Measurements from ENCODE around the gene EIF6. TPM values are rescaled to one million over a fixed set of nuclear protein-coding genes. Genes with fewer than 3 reads are reported as not detected.

The EIF6 gene
- total RNA-seq, 1 experiment from 2014 or later = 255 TPM

DNA sequence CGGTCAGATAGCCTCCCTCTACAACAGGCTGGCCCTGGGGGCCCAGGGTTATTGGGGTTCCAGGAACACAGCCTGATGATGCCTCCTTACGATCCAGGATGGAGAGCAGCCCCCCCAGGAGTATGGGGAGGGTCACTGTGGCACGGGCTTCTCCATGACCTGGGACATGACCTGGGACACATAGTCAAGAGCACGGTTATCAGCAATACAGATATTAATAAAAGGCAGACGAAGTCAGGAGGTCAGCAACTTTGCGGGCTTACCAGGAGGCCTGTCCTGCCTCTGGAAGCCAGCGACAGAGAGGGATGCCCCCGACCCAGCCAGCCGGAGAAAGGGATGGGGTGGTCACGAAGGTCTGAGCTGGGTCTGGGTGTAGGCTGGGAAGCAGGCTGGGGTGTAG is 7.4 kb downstream of the EIF6 start:
- peak overlapping the region; percentile 71 for H3K27ac ChIP-seq
- POLR2A ChIA-PET (ENCODE audit: unreplicated experiment) = interaction anchor here (0.8 kb wide), 1 partner anchor 25 kb away, joined by 3 read pairs; no protein-coding TSS in a partner anchor
- no peaks in the 10 kb centered on the region for H3K9me2 ChIP-seq (ENCODE audit: insufficient read depth)
- H3K4me3 ChIP-seq = peak overlapping the region; percentile 88
- H3K4me1 ChIP-seq (replicated peaks; ENCODE audit: insufficient read depth) = peaks cover 9% of the 10 kb centered on the region
- H3K9me3 ChIP-seq (ENCODE audit: insufficient read depth, low read depth) = no peaks in the 10 kb centered on the region
- peak overlapping the region; percentile 96 for H3K4me2 ChIP-seq
- BruUV-seq (replicated peaks) = no TSS peak
- H3F3A ChIP-seq (ENCODE audit: insufficient read depth, low read depth) = peaks cover 40% of the 10 kb centered on the region
- no peaks in the 10 kb centered on the region for H3K27me3 ChIP-seq (ENCODE audit: insufficient read depth, low read depth)
- H4K20me1 ChIP-seq (ENCODE audit: insufficient read depth) = peaks cover 30% of the 10 kb centered on the region
- no peak for TF ChIP-seq EZH2 (IDR thresholded peaks at IDR 0.05; ENCODE audit: low read depth)
- TF ChIP-seq, protein P1, sequence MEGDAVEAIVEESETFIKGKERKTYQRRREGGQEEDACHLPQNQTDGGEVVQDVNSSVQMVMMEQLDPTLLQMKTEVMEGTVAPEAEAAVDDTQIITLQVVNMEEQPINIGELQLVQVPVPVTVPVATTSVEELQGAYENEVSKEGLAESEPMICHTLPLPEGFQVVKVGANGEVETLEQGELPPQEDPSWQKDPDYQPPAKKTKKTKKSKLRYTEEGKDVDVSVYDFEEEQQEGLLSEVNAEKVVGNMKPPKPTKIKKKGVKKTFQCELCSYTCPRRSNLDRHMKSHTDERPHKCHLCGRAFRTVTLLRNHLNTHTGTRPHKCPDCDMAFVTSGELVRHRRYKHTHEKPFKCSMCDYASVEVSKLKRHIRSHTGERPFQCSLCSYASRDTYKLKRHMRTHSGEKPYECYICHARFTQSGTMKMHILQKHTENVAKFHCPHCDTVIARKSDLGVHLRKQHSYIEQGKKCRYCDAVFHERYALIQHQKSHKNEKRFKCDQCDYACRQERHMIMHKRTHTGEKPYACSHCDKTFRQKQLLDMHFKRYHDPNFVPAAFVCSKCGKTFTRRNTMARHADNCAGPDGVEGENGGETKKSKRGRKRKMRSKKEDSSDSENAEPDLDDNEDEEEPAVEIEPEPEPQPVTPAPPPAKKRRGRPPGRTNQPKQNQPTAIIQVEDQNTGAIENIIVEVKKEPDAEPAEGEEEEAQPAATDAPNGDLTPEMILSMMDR (conservative IDR thresholded peaks at IDR 0.05) = no peak
- CTCF ChIA-PET = interaction anchor here (0.6 to 1.5 kb wide), 2 partner anchors 11 to 132 kb away, joined by 4 read pairs; no protein-coding TSS in a partner anchor
- DNase-seq = no peak
- H3K36me3 ChIP-seq (ENCODE audit: low read depth) = peaks cover 36% of the 10 kb centered on the region
- intact Hi-C loops (cut with micrococcal nuclease; ENCODE audit: unreplicated experiment) = no loop called here
- peaks cover 32% of the 10 kb centered on the region for H3K79me2 ChIP-seq (ENCODE audit: low read depth)
- H2AFZ ChIP-seq = peak overlapping the region; percentile 62; the same call in 1 of the 2 replicates

- H3K4me3 ChIP-seq = peak overlapping the region; percentile 88; the same call in 1 of the 2 replicates
- DNase-seq = no peak
- peak overlapping the region; percentile 71; the same call in 1 of the 2 replicates for H3K27ac ChIP-seq
- CTCF ChIA-PET = interaction anchor here (0.6 kb wide), 1 partner anchor 130 kb away, joined by 3 read pairs; no protein-coding TSS in a partner anchor
- H4K20me1 ChIP-seq (ENCODE audit: insufficient read depth) = peaks cover 22% of the 10 kb centered on the region
- H3K27me3 ChIP-seq (ENCODE audit: insufficient read depth, low read depth) = no peaks in the 10 kb centered on the region
- BruUV-seq (replicated peaks) = no TSS peak
- H3K9me3 ChIP-seq (ENCODE audit: insufficient read depth, low read depth) = no peaks in the 10 kb centered on the region
- POLR2A ChIA-PET (ENCODE audit: unreplicated experiment) = interaction anchor here (0.6 kb wide), 1 partner anchor 29 kb away, joined by 4 read pairs; no protein-coding TSS in a partner anchor
- no peak for TF ChIP-seq EZH2 (IDR thresholded peaks at IDR 0.05; ENCODE audit: low read depth)
- TF ChIP-seq, protein P1 (conservative IDR thresholded peaks at IDR 0.05) = no peak
- no peaks in the 10 kb centered on the region for H3K9me2 ChIP-seq (ENCODE audit: insufficient read depth)
- H3K4me2 ChIP-seq = peak overlapping the region; percentile 96
- H3K4me1 ChIP-seq (replicated peaks; ENCODE audit: insufficient read depth) = peaks cover 8% of the 10 kb centered on the region
- no peak overlapping the region for H2AFZ ChIP-seq
- peaks cover 25% of the 10 kb centered on the region for H3K79me2 ChIP-seq (ENCODE audit: low read depth)
- intact Hi-C loops (cut with micrococcal nuclease; ENCODE audit: unreplicated experiment) = no loop called here
- peaks cover 29% of the 10 kb centered on the region for H3K36me3 ChIP-seq (ENCODE audit: low read depth)
- H3F3A ChIP-seq (ENCODE audit: insufficient read depth, low read depth) = peaks cover 33% of the 10 kb centered on the region
These were observed 8.2 kb downstream of the EIF6 start for GRCh38 chr20:35276408-35276807.

DNA sequence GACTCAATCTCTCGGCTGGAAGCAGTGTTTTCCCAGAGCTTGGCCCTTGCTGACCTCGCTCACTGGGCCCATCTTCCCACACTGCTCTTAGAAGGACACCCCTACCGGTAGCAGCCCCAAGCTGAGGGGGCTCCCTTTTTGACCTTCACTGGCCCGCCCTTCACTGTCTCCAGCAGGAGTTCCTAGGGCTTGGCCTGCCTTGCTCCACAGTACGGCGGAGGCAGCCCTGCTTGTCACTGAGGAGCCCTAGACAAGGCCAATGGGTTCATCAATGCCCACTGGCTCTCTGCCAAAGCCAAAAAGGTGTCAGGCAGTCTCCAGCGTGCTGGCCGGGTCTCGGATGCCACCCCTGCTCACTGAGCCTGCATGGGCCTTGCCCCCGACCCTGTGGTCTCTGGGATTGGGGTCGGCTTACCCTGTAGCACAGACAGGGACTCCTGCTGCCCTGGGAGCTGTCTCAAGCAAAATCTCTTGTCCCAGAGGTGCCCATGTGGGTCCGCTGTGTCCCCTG is 8.8 kb downstream of the EIF6 start:
- Histone ChIP-seq H3F3A (ENCODE audit: insufficient read depth, low read depth) (peaks cover 27% of the 10 kb centered on the region), H3K4me1 (replicated peaks; ENCODE audit: insufficient read depth) (peaks cover 8% of the 10 kb centered on the region), H3K27ac (no peak overlapping the region), H3K79me2 (ENCODE audit: low read depth) (peaks cover 21% of the 10 kb centered on the region), H2AFZ (no peak overlapping the region), H3K36me3 (ENCODE audit: low read depth) (peaks cover 27% of the 10 kb centered on the region), H3K9me2 (ENCODE audit: insufficient read depth) (no peaks in the 10 kb centered on the region), H3K27me3 (ENCODE audit: insufficient read depth, low read depth) (no peaks in the 10 kb centered on the region), H3K9me3 (ENCODE audit: insufficient read depth, low read depth) (no peaks in the 10 kb centered on the region), H3K4me2 (no peak overlapping the region; the same call in 1 of the 2 replicates), H4K20me1 (ENCODE audit: insufficient read depth) (peaks cover 16% of the 10 kb centered on the region), H3K4me3 (no peak overlapping the region)
- ChIA-PET POLR2A (ENCODE audit: unreplicated experiment) (no interaction called here), CTCF (interaction anchor here (0.6 to 0.7 kb wide), 3 partner anchors 129 to 400 kb away, joined by 3 read pairs; no protein-coding TSS in a partner anchor)
- intact Hi-C loops (cut with micrococcal nuclease; ENCODE audit: unreplicated experiment) = no loop called here
- DNase-seq = no peak
- TF ChIP-seq EZH2 (IDR thresholded peaks at IDR 0.05; ENCODE audit: low read depth) = no peak
- TF ChIP-seq, protein P1 (conservative IDR thresholded peaks at IDR 0.05) = no peak
- no TSS peak for BruUV-seq (replicated peaks)

Data from PC-9 (cell line).